Gastrocnemius medialis (tissue), 4 donors: ENCODE data around the gene LDLRAD4.

Experiments used
- POLR2A ChIP-seq, 2 donors: fragments of 450-650 bp; IDR thresholded peaks; one replicate each; pipeline ENCODE4 v1.6.1; 2017; ENCODE audit warnings: antibody characterized with exemption in 2 of 2, mild to moderate bottlenecking in 2 of 2, moderate library complexity in 2 of 2
- TF ChIP-seq, protein P1 (sequence below), 5 experiments: fragments of 450-650 bp in 3 of 5; fragments of 200-600 bp in 2 of 5; sonication (generic) in 2 of 5; IDR thresholded peaks in 4 of 5; conservative IDR thresholded peaks in 1 of 5; 1 replicate in 4 of 5; 2 replicates in 1 of 5; pipeline ENCODE4 v1.5.1; 2016 to 2019; ENCODE audit warnings: antibody characterized with exemption in 5 of 5, mild to moderate bottlenecking in 3 of 5, moderate library complexity in 3 of 5

DNA sequence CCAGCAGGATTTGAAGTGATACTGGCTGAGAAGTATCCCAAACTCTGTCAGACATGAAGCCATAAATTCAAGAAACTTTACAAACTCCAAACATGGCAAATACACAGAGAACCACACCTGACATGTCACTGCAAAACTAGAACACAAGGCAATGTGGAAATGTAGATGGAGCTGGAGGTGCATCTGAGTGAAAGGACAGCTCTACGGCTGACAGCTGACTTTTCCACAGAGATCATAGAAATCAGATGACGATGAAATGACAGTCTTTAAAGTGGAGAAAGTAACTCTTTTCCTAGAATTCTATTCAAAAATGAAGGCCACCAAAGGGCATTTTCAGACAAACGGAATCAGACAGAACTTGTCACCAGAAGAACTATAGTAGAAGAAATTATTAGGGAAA lies 97.5 kb downstream of the LDLRAD4 start:
- TF ChIP-seq, protein P1, sequence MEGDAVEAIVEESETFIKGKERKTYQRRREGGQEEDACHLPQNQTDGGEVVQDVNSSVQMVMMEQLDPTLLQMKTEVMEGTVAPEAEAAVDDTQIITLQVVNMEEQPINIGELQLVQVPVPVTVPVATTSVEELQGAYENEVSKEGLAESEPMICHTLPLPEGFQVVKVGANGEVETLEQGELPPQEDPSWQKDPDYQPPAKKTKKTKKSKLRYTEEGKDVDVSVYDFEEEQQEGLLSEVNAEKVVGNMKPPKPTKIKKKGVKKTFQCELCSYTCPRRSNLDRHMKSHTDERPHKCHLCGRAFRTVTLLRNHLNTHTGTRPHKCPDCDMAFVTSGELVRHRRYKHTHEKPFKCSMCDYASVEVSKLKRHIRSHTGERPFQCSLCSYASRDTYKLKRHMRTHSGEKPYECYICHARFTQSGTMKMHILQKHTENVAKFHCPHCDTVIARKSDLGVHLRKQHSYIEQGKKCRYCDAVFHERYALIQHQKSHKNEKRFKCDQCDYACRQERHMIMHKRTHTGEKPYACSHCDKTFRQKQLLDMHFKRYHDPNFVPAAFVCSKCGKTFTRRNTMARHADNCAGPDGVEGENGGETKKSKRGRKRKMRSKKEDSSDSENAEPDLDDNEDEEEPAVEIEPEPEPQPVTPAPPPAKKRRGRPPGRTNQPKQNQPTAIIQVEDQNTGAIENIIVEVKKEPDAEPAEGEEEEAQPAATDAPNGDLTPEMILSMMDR (IDR thresholded peaks at IDR 0.05 in 4 of 5, conservative IDR thresholded peaks at IDR 0.05 in 1 of 5), result no peak
- no peak for TF ChIP-seq POLR2A (IDR thresholded peaks at IDR 0.05)
